HG03521 (cell line): Measurements from ENCODE around the gene UBAC1.
"Not testable (repeated sequence)": the region's sequence is repeated elsewhere in the genome, so short reads cannot be mapped to it uniquely, and the experiment has no call there.

ENCODE experiments used
- ATAC-seq: cut with Tn5 transposase; IDR thresholded peaks from one replicate; pipeline ENCODE4 v1.9.1; 2021; ENCODE audit warnings: mild to moderate bottlenecking, moderate library complexity; ENCODE audit not compliant: unreplicated experiment

Gene UBAC1

GRCh38 chr9:135960411-135961276, 529 bp downstream of the UBAC1 start:
- ATAC-seq, result no peak

GRCh38 chr9:135959814-135960213, 1.4 kb downstream of the UBAC1 start:
- ATAC-seq, result no peak

- ATAC-seq, result no peak
These were observed 2.7 kb downstream of the UBAC1 start for GRCh38 chr9:135958485-135958884.

GRCh38 chr9:135957431-135957830, 3.7 kb downstream of the UBAC1 start:
- no peak for ATAC-seq

GRCh38 chr9:135956802-135957174, 4.4 kb downstream of the UBAC1 start:
- ATAC-seq, result no peak

- ATAC-seq, result no peak
These were observed 5.0 kb downstream of the UBAC1 start for GRCh38 chr9:135955934-135956801.

GRCh38 chr9:135952664-135953206, 8.4 kb downstream of the UBAC1 start:
- ATAC-seq, result no peak

GRCh38 chr9:135951889-135952663, 9.1 kb downstream of the UBAC1 start:
- no peak for ATAC-seq

- ATAC-seq, result not testable (repeated sequence)
These were observed 9.9 kb downstream of the UBAC1 start for GRCh38 chr9:135951310-135951709.

- not testable (repeated sequence) for ATAC-seq
These were observed 10.3 kb downstream of the UBAC1 start for GRCh38 chr9:135950841-135951240.

- ATAC-seq, result no peak
These were observed 11.0 kb downstream of the UBAC1 start for GRCh38 chr9:135950135-135950682.

GRCh38 chr9:135949501-135950134, 11.6 kb downstream of the UBAC1 start:
- no peak for ATAC-seq

- ATAC-seq, result no peak
These were observed 12.2 kb downstream of the UBAC1 start for GRCh38 chr9:135948968-135949367.

GRCh38 chr9:135948446-135948845, 12.7 kb downstream of the UBAC1 start:
- no peak for ATAC-seq

GRCh38 chr9:135947582-135947981, 13.6 kb downstream of the UBAC1 start:
- ATAC-seq, result no peak

GRCh38 chr9:135947105-135947504, 14.1 kb downstream of the UBAC1 start:
- not testable (repeated sequence) for ATAC-seq

- ATAC-seq, result no peak
These were observed 14.7 kb downstream of the UBAC1 start for GRCh38 chr9:135946392-135946994.

GRCh38 chr9:135945969-135946368, 15.2 kb downstream of the UBAC1 start:
- no peak for ATAC-seq

GRCh38 chr9:135944444-135945252, 16.5 kb downstream of the UBAC1 start:
- ATAC-seq, result no peak
